ENCODE measurements around the gene DLGAP1. TPM values are rescaled to one million over a fixed set of nuclear protein-coding genes. Genes with fewer than 3 reads are reported as not detected.
A peak's percentile ranks its signal among the peaks of the same experiment; 100 is the strongest.

The DLGAP1 gene
- total and polyA plus RNA-seq, 4 donors: 0.06 to 1.2 (median 0.17) TPM; not detected in 1

GRCh38 chr18:3597409-3598357 is 857.4 kb downstream of the DLGAP1 start:
- no peak for DNase-seq (ENCODE audit: low spot score)
- Histone ChIP-seq H3K9me3 (ENCODE audit: control insufficient read depth in 4 of 4, low read length in 3 of 4) (no peaks in the 10 kb centered on the region), H3K9ac (ENCODE audit: low read depth in 1 of 2, low read length in 2 of 2) (peak overlapping the region in 1 of 2 donors; percentile 52), H3K36me3 (ENCODE audit: control insufficient read depth in 4 of 4, insufficient read depth in 3 of 4, low read depth in 1 of 4, low read length in 3 of 4) (no peaks in the 10 kb centered on the region), H3K27ac (ENCODE audit: low read depth in 1 of 2, low read length in 2 of 2) (peak overlapping the region; percentile 98 to 100), H3K4me3 (ENCODE audit: low read depth in 1 of 3, low read length in 3 of 3) (no peak overlapping the region), H3K4me1 (ENCODE audit: control insufficient read depth in 4 of 4, insufficient read depth in 4 of 4, low read length in 3 of 4) (peaks cover 10 to 48% (median 23%) of the 10 kb centered on the region in 4 donors), H3K27me3 (ENCODE audit: control insufficient read depth in 4 of 4, insufficient read depth in 4 of 4, low read length in 3 of 4) (no peaks in the 10 kb centered on the region)
- WGBS: 82% methylated on average over 22 of the region's 22 CpGs
- no peak for TF ChIP-seq ZBTB33 (IDR thresholded peaks at IDR 0.05)

- Histone ChIP-seq H3K9me3 (ENCODE audit: control insufficient read depth in 4 of 4, low read length in 3 of 4) (no peaks in the 10 kb centered on the region), H3K4me3 (ENCODE audit: low read depth in 1 of 3, low read length in 3 of 3) (no peak overlapping the region), H3K36me3 (ENCODE audit: control insufficient read depth in 4 of 4, insufficient read depth in 3 of 4, low read depth in 1 of 4, low read length in 3 of 4) (no peaks in the 10 kb centered on the region), H3K27ac (ENCODE audit: low read depth in 1 of 2, low read length in 2 of 2) (peak overlapping the region; percentile 98 to 100), H3K9ac (ENCODE audit: low read depth in 1 of 2, low read length in 2 of 2) (peak overlapping the region; percentile 52 to 100), H3K27me3 (ENCODE audit: control insufficient read depth in 4 of 4, insufficient read depth in 4 of 4, low read length in 3 of 4) (no peaks in the 10 kb centered on the region), H3K4me1 (ENCODE audit: control insufficient read depth in 4 of 4, insufficient read depth in 4 of 4, low read length in 3 of 4) (peaks cover 9 to 43% (median 22%) of the 10 kb centered on the region in 4 donors)
- WGBS: 29% methylated on average over 17 of the region's 17 CpGs
- TF ChIP-seq GABPA (IDR thresholded peaks at IDR 0.05 in 1 of 2, conservative IDR thresholded peaks at IDR 0.05 in 1 of 2): no peak
- TF ChIP-seq FOXA2 (IDR thresholded peaks at IDR 0.05): peak; percentile 13
- peak; percentile 53 for TF ChIP-seq YY1 (IDR thresholded peaks at IDR 0.05)
- TF ChIP-seq MAX (IDR thresholded peaks at IDR 0.05): peak; percentile 34
- no peak for TF ChIP-seq ATF3 (IDR thresholded peaks at IDR 0.05)
- peak in 1 of 2 donors; percentile 18 for TF ChIP-seq RXRA (IDR thresholded peaks at IDR 0.05)
- DNase-seq (ENCODE audit: low spot score): peak; percentile 76
These were observed 858.3 kb downstream of the DLGAP1 start for GRCh38 chr18:3596637-3597384.

- Histone ChIP-seq H3K4me1 (ENCODE audit: control insufficient read depth in 4 of 4, insufficient read depth in 4 of 4, low read length in 3 of 4) (peaks cover 9 to 43% (median 22%) of the 10 kb centered on the region in 4 donors), H3K9ac (ENCODE audit: low read depth in 1 of 2, low read length in 2 of 2) (peak overlapping the region in 1 of 2 donors; percentile 100), H3K36me3 (ENCODE audit: control insufficient read depth in 4 of 4, insufficient read depth in 3 of 4, low read depth in 1 of 4, low read length in 3 of 4) (no peaks in the 10 kb centered on the region), H3K27ac (ENCODE audit: low read depth in 1 of 2, low read length in 2 of 2) (peak overlapping the region; percentile 98 to 100), H3K27me3 (ENCODE audit: control insufficient read depth in 4 of 4, insufficient read depth in 4 of 4, low read length in 3 of 4) (no peaks in the 10 kb centered on the region), H3K9me3 (ENCODE audit: control insufficient read depth in 4 of 4, low read length in 3 of 4) (no peaks in the 10 kb centered on the region), H3K4me3 (ENCODE audit: low read depth in 1 of 3, low read length in 3 of 3) (peak overlapping the region in 1 of 3 donors; percentile 5)
- 48% methylated on average over 3 of the region's 3 CpGs for WGBS
- no peak for DNase-seq (ENCODE audit: low spot score)
- TF ChIP-seq CTCF (IDR thresholded peaks at IDR 0.05; ENCODE audit: low read depth, low read length, missing input control) (no peak), ZBTB33 (IDR thresholded peaks at IDR 0.05) (no peak)
These were observed 858.8 kb downstream of the DLGAP1 start for GRCh38 chr18:3596324-3596636.

All from liver (tissue), 9 donors.